GM23338 (cell line): ENCODE results near the gene TBCD. TPM values are rescaled to one million over a fixed set of nuclear protein-coding genes. Genes with fewer than 3 reads are reported as not detected.

Experiments used
- ATAC-seq: fragments of 200-7000 bp; cut with Tn5 transposase; 3 replicates; pipeline ENCODE4 v1.9.1; 2020
- DNase-seq: peaks from one replicate; pipeline ENCODE4 v3.0.0-alpha.2; 2015; ENCODE audit warnings: low spot score
- H2AFZ ChIP-seq: fragments of 200-600 bp; sonication (generic); 2 replicates; pipeline ENCODE4 v1.8.0; 2016; ENCODE audit warnings: antibody characterized with exemption, mild to moderate bottlenecking, moderate library complexity
- H3F3A ChIP-seq: fragments of 200-600 bp; sonication (generic); replicated peaks from 2 replicates; pipeline ENCODE4 v1.8.0; 2017; ENCODE audit warnings: antibody characterized with exemption, mixed run types, low read depth
- H3K27ac ChIP-seq: fragments of 200-600 bp; sonication (generic); 2 replicates; pipeline ENCODE4 v1.6.1; 2016; ENCODE audit warnings: low read depth
- H3K27me3 ChIP-seq: fragments of 200-600 bp; sonication (generic); 2 replicates; pipeline ENCODE4 v1.8.0; 2016; ENCODE audit warnings: mild to moderate bottlenecking, mixed run types, moderate library complexity; ENCODE audit not compliant: insufficient read depth
- H3K36me3 ChIP-seq: fragments of 200-600 bp; sonication (generic); 2 replicates; pipeline ENCODE4 v1.8.0; 2016; ENCODE audit warnings: mild to moderate bottlenecking; ENCODE audit not compliant: insufficient read depth
- H3K4me1 ChIP-seq: fragments of 200-600 bp; sonication (generic); 2 replicates; pipeline ENCODE4 v1.8.0; 2016; ENCODE audit warnings: mild to moderate bottlenecking, moderate library complexity; ENCODE audit not compliant: insufficient read depth
- H3K4me2 ChIP-seq: fragments of 200-600 bp; sonication (generic); 2 replicates; pipeline ENCODE4 v1.7.1; 2017; ENCODE audit warnings: mixed run types
- H3K4me3 ChIP-seq: fragments of 200-600 bp; sonication (generic); 2 replicates; pipeline ENCODE4 v1.6.1; 2016; ENCODE audit warnings: mixed run types
- H3K79me2 ChIP-seq: fragments of 200-600 bp; sonication (generic); replicated peaks from 2 replicates; pipeline ENCODE4 v1.8.0; 2017; ENCODE audit warnings: mild to moderate bottlenecking; ENCODE audit not compliant: insufficient read depth
- H3K9me2 ChIP-seq: fragments of 200-600 bp; sonication (generic); 2 replicates; pipeline ENCODE4 v1.8.0; 2017; ENCODE audit not compliant: insufficient read depth
- H4K20me1 ChIP-seq: fragments of 200-600 bp; sonication (generic); replicated peaks from 2 replicates; pipeline ENCODE4 v1.8.0; 2017; ENCODE audit warnings: mild to moderate bottlenecking; ENCODE audit not compliant: insufficient read depth
- H3K27ac Mint-ChIP-seq: 2 replicates; pipeline ENCODE4 v1.8.0; 2020; ENCODE audit warnings: inconsistent platforms, mild to moderate bottlenecking, moderate library complexity, mixed read lengths
- H3K27me3 Mint-ChIP-seq: 3 replicates; pipeline ENCODE4 v1.8.0; 2022; ENCODE audit warnings: low read depth, mild to moderate bottlenecking, moderate library complexity, mixed read lengths, inconsistent platforms; ENCODE audit not compliant: insufficient read depth, poor library complexity
- H3K36me3 Mint-ChIP-seq: 3 replicates; pipeline ENCODE4 v1.8.0; 2021; ENCODE audit warnings: low read depth, mild to moderate bottlenecking, inconsistent platforms, moderate library complexity, mixed read lengths
- H3K4me1 Mint-ChIP-seq: 3 replicates; pipeline ENCODE4 v1.8.0; 2020; ENCODE audit warnings: mild to moderate bottlenecking, inconsistent platforms, mixed read lengths
- H3K4me3 Mint-ChIP-seq: 3 replicates; pipeline ENCODE4 v1.8.0; 2021; ENCODE audit warnings: moderate library complexity, mild to moderate bottlenecking, inconsistent platforms, mixed read lengths
- H3K9me3 Mint-ChIP-seq: 3 replicates; pipeline ENCODE4 v1.8.0; 2020; ENCODE audit warnings: moderate library complexity, mild to moderate bottlenecking, inconsistent platforms, mixed read lengths
- CREB1 ChIP-seq: fragments of 250-450 bp; sonication (Bioruptor Pico); IDR thresholded peaks from 2 replicates; pipeline ENCODE4 v1.5.0; 2020; ENCODE audit warnings: low read depth, mild to moderate bottlenecking, moderate library complexity
- ETS1 ChIP-seq: IDR thresholded peaks from 2 replicates; pipeline ENCODE4 v1.6.1; 2016; ENCODE audit warnings: antibody characterized with exemption
- EZH2 ChIP-seq: fragments of 200-600 bp; sonication (generic); IDR thresholded peaks from one replicate; pipeline ENCODE4 v1.8.0; 2017; ENCODE audit warnings: antibody characterized with exemption, mild to moderate bottlenecking, low read depth; ENCODE audit not compliant: unreplicated experiment
- EZH2phosphoT487 ChIP-seq: fragments of 200-600 bp; sonication (generic); IDR thresholded peaks from one replicate; pipeline ENCODE4 v1.8.1; 2018; ENCODE audit warnings: antibody characterized with exemption; ENCODE audit not compliant: unreplicated experiment
- JUNB ChIP-seq: IDR thresholded peaks from one replicate; pipeline ENCODE4 v1.6.1; 2016; ENCODE audit warnings: antibody characterized with exemption; ENCODE audit not compliant: unreplicated experiment
- NANOG ChIP-seq: IDR thresholded peaks from 2 replicates; pipeline ENCODE4 v1.6.1; 2016; ENCODE audit warnings: antibody characterized with exemption, borderline replicate concordance
- POLR2AphosphoS5 ChIP-seq: IDR thresholded peaks from 2 replicates; pipeline ENCODE4 v1.6.1; 2016; ENCODE audit warnings: antibody characterized with exemption, low read depth
- STAT1 ChIP-seq: IDR thresholded peaks from one replicate; pipeline ENCODE4 v1.6.1; 2016; ENCODE audit warnings: antibody characterized with exemption; ENCODE audit not compliant: unreplicated experiment
- ZNF114 ChIP-seq: fragments of 250-450 bp; sonication (Bioruptor Pico); IDR thresholded peaks from 2 replicates; pipeline ENCODE4 v1.5.0; 2020; ENCODE audit warnings: mild to moderate bottlenecking, moderate library complexity
- ZNF331 ChIP-seq: fragments of 250-450 bp; sonication (Bioruptor Pico); IDR thresholded peaks from 2 replicates; pipeline ENCODE4 v1.5.0; 2020; ENCODE audit warnings: low read depth, mild to moderate bottlenecking, moderate library complexity
- polyA plus RNA-seq: library from polyadenylated mRNA; unstranded; fragments of >200 nt; fragmentation: Nextera tagmentation; extraction: Ambion mirVana; gene quantifications from 2 replicates; pipeline ENCODE4 v1.2.1, GENCODE V29; 2016
- total RNA-seq: library from RNA; depleted of rRNA; stranded (reverse); fragments of >200 nt; shearing (Covaris generic); gene quantifications from 2 replicates; pipeline ENCODE4 v1.2.3, GENCODE V29; 2014
- TF ChIP-seq, protein P1 (sequence below): fragments of 250-450 bp; sonication (Bioruptor Pico); IDR thresholded peaks from 2 replicates; pipeline ENCODE4 v1.5.0; 2020; ENCODE audit warnings: mild to moderate bottlenecking, moderate library complexity
- TF ChIP-seq, protein P2 (sequence below): IDR thresholded peaks from one replicate; pipeline ENCODE4 v1.6.1; 2018; ENCODE audit warnings: antibody characterized with exemption; ENCODE audit not compliant: unreplicated experiment
- TF ChIP-seq, protein P3 (sequence below), 2 experiments: fragments of 200-600 bp in 1 of 2; sonication (generic) in 1 of 2; conservative IDR thresholded peaks; 2 replicates each; pipeline versions ENCODE4 v1.5.1 to v1.6.1; 2016 to 2017; ENCODE audit warnings: antibody characterized with exemption in 2 of 2, low read depth in 2 of 2, mild to moderate bottlenecking in 2 of 2, moderate library complexity in 1 of 2

Gene TBCD
- total and polyA plus RNA-seq, 2 experiments from 2014 or later, result 75.0 to 116 TPM

DNA sequence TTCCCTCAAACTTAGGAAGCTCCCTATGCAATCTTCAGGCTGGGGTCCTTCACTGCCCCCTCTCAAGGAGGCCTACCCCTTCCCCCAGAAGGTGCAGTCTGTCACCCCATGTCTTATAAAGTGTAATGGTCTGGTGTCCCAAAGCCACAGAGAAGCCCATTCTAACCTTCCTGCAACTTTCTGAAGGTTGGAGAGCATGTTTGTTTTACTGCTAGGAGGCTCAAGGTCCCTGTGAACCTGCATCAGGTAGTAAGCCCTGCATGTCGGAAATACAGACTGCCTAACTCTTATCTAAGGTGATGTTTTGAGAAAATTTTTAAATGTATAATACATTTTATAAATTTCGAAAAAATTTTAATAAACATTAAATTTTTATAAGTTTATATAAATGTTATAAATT lies 69.7 kb downstream of the TBCD start:
- peaks cover 14% of the 10 kb centered on the region for H4K20me1 ChIP-seq
- Mint-ChIP-seq H3K27me3 (peaks cover 18% of the 10 kb centered on the region), H3K27ac (no peak overlapping the region), H3K9me3 (peaks cover 11% of the 10 kb centered on the region; the same call in 2 of the 3 replicates), H3K36me3 (peaks cover 58% of the 10 kb centered on the region), H3K4me1 (peaks cover 46% of the 10 kb centered on the region), H3K4me3 (no peak overlapping the region)
- no peak overlapping the region for H3K4me3 ChIP-seq
- no peak for TF ChIP-seq ZNF114 (CRISPR knock-in tag)
- TF ChIP-seq STAT1, result no peak
- TF ChIP-seq JUNB, result no peak
- TF ChIP-seq ZNF331 (CRISPR knock-in tag), result no peak
- TF ChIP-seq ETS1, result no peak
- TF ChIP-seq NANOG, result no peak
- no peak for TF ChIP-seq EZH2phosphoT487
- TF ChIP-seq, protein P1, sequence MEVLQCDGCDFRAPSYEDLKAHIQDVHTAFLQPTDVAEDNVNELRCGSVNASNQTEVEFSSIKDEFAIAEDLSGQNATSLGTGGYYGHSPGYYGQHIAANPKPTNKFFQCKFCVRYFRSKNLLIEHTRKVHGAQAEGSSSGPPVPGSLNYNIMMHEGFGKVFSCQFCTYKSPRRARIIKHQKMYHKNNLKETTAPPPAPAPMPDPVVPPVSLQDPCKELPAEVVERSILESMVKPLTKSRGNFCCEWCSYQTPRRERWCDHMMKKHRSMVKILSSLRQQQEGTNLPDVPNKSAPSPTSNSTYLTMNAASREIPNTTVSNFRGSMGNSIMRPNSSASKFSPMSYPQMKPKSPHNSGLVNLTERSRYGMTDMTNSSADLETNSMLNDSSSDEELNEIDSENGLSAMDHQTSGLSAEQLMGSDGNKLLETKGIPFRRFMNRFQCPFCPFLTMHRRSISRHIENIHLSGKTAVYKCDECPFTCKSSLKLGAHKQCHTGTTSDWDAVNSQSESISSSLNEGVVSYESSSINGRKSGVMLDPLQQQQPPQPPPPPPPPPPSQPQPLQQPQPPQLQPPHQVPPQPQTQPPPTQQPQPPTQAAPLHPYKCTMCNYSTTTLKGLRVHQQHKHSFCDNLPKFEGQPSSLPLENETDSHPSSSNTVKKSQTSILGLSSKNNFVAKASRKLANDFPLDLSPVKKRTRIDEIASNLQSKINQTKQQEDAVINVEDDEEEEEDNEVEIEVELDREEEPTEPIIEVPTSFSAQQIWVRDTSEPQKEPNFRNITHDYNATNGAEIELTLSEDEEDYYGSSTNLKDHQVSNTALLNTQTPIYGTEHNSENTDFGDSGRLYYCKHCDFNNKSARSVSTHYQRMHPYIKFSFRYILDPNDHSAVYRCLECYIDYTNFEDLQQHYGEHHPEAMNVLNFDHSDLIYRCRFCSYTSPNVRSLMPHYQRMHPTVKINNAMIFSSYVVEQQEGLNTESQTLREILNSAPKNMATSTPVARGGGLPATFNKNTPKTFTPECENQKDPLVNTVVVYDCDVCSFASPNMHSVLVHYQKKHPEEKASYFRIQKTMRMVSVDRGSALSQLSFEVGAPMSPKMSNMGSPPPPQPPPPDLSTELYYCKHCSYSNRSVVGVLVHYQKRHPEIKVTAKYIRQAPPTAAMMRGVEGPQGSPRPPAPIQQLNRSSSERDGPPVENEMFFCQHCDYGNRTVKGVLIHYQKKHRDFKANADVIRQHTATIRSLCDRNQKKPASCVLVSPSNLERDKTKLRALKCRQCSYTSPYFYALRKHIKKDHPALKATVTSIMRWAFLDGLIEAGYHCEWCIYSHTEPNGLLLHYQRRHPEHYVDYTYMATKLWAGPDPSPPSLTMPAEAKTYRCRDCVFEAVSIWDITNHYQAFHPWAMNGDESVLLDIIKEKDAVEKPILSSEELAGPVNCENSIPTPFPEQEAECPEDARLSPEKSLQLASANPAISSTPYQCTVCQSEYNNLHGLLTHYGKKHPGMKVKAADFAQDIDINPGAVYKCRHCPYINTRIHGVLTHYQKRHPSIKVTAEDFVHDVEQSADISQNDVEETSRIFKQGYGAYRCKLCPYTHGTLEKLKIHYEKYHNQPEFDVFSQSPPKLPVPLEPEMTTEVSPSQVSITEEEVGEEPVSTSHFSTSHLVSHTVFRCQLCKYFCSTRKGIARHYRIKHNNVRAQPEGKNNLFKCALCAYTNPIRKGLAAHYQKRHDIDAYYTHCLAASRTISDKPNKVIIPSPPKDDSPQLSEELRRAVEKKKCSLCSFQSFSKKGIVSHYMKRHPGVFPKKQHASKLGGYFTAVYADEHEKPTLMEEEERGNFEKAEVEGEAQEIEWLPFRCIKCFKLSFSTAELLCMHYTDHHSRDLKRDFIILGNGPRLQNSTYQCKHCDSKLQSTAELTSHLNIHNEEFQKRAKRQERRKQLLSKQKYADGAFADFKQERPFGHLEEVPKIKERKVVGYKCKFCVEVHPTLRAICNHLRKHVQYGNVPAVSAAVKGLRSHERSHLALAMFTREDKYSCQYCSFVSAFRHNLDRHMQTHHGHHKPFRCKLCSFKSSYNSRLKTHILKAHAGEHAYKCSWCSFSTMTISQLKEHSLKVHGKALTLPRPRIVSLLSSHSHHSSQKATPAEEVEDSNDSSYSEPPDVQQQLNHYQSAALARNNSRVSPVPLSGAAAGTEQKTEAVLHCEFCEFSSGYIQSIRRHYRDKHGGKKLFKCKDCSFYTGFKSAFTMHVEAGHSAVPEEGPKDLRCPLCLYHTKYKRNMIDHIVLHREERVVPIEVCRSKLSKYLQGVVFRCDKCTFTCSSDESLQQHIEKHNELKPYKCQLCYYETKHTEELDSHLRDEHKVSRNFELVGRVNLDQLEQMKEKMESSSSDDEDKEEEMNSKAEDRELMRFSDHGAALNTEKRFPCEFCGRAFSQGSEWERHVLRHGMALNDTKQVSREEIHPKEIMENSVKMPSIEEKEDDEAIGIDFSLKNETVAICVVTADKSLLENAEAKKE (CRISPR knock-in tag), result no peak
- TF ChIP-seq CREB1 (CRISPR knock-in tag), result no peak
- no peak for TF ChIP-seq EZH2
- TF ChIP-seq, protein P2, sequence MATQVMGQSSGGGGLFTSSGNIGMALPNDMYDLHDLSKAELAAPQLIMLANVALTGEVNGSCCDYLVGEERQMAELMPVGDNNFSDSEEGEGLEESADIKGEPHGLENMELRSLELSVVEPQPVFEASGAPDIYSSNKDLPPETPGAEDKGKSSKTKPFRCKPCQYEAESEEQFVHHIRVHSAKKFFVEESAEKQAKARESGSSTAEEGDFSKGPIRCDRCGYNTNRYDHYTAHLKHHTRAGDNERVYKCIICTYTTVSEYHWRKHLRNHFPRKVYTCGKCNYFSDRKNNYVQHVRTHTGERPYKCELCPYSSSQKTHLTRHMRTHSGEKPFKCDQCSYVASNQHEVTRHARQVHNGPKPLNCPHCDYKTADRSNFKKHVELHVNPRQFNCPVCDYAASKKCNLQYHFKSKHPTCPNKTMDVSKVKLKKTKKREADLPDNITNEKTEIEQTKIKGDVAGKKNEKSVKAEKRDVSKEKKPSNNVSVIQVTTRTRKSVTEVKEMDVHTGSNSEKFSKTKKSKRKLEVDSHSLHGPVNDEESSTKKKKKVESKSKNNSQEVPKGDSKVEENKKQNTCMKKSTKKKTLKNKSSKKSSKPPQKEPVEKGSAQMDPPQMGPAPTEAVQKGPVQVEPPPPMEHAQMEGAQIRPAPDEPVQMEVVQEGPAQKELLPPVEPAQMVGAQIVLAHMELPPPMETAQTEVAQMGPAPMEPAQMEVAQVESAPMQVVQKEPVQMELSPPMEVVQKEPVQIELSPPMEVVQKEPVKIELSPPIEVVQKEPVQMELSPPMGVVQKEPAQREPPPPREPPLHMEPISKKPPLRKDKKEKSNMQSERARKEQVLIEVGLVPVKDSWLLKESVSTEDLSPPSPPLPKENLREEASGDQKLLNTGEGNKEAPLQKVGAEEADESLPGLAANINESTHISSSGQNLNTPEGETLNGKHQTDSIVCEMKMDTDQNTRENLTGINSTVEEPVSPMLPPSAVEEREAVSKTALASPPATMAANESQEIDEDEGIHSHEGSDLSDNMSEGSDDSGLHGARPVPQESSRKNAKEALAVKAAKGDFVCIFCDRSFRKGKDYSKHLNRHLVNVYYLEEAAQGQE, result no peak
- TF ChIP-seq, protein P3, sequence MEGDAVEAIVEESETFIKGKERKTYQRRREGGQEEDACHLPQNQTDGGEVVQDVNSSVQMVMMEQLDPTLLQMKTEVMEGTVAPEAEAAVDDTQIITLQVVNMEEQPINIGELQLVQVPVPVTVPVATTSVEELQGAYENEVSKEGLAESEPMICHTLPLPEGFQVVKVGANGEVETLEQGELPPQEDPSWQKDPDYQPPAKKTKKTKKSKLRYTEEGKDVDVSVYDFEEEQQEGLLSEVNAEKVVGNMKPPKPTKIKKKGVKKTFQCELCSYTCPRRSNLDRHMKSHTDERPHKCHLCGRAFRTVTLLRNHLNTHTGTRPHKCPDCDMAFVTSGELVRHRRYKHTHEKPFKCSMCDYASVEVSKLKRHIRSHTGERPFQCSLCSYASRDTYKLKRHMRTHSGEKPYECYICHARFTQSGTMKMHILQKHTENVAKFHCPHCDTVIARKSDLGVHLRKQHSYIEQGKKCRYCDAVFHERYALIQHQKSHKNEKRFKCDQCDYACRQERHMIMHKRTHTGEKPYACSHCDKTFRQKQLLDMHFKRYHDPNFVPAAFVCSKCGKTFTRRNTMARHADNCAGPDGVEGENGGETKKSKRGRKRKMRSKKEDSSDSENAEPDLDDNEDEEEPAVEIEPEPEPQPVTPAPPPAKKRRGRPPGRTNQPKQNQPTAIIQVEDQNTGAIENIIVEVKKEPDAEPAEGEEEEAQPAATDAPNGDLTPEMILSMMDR (conservative IDR thresholded peaks at IDR 0.05; ENCODE audit: low read depth in 2 of 2), result no peak
- no peak for TF ChIP-seq POLR2AphosphoS5
- H3K27me3 ChIP-seq, result no peaks in the 10 kb centered on the region
- H3K4me2 ChIP-seq, result no peak overlapping the region
- ATAC-seq (no peak), DNase-seq (no peak)
- no peaks in the 10 kb centered on the region for H3K9me2 ChIP-seq
- H3K4me1 ChIP-seq, result peaks cover 21% of the 10 kb centered on the region
- H3K36me3 ChIP-seq, result peaks cover 21% of the 10 kb centered on the region
- no peak overlapping the region for H3K27ac ChIP-seq
- peaks cover 36% of the 10 kb centered on the region for H3K79me2 ChIP-seq
- H2AFZ ChIP-seq, result no peak overlapping the region
- H3F3A ChIP-seq, result no peaks in the 10 kb centered on the region; the same call in 1 of the 2 replicates
